Fibroblast of skin of right quadriceps (primary cell): Measurements from ENCODE around the gene TLDC2.
"Not testable (repeated sequence)": the region's sequence is repeated elsewhere in the genome, so short reads cannot be mapped to it uniquely, and the experiment has no call there.

Experiments used
- DNase-seq: peaks from one replicate; pipeline ENCODE4 v3.0.0-alpha.2; 2013

The TLDC2 gene

DNA sequence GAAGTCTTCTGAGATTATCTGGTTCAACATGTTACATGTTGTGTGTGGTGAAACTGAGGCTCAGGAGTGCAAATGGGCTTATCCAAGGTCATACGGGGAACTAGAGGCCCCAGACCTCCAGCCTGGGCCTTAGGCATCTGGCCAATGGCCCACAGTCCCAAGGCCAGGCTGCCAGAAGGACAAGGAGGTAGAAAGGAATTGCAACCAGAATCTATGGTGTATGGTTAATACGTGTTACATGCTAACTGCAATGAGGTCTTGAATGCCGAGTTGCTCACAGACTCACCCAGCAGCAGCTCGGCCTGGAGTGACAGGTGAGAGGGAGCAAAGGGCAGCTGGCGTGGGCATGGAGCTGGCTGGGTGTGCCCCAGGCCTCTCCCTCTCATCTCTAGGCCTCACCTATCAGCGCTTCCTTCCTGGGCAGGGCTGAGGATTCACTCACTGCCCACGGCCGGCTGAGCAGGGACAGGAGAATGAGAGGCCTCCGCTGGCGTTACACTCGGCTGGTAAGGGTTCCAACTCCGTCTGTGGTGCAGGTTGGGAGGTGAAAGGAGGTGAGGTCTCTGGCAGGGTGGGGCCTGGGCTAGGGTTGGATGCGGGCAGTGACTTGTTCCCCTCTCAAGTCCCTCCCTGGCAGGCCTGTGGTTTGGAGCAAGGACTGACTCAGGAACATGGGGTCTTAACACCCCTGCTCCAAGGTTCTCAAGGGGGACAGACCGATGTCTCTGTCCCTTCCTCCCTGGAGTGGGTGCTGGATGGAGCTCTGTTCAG is at the start of gene TLDC2:
Gene TLDC2, plus strand, starts transcription at position 437 of the 771 bp plus-strand sequence. Its CDS starts 37 bp downstream, at position 474.
- no peak for DNase-seq

- DNase-seq, result no peak
Observed at GRCh38 chr20:36826554-36827244, 49.2 kb upstream of the TLDC2 start.

DNA sequence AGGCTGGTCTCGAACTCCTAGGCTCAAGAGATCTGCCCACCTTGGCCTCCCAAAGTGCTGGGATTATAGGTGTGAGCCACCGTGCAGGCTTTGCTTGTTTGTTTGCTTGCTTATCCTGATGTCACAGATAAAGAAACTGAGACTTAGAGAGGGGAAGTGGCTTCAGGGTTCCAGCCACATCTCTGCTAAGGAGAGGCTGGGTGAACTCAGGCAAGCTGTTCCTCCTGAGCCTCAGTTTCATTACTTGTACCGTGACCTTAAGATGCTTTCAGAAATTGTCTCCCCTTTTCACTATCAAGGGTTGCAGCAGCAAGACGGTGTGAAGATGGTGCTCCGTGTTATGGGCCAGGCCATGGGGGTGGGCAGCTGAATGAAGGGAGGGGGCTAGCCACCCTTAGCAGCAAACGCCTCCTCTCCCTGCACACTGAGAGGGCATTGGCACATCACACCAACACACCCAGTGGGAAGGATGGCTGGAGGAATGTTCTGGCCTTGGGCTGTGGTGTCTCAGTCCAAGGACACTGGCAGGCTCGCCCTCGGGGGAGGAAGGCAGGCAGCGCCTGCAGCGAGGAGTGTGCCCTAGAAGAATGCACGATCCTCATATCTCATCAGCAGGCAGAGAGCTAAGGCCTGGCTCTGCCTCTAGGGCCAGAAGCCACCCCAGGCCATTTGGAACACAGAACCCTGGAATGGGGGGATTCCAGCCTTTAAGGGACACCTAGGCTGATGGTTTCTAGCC is 48.2 kb upstream of the TLDC2 start:
- no peak for DNase-seq

DNA sequence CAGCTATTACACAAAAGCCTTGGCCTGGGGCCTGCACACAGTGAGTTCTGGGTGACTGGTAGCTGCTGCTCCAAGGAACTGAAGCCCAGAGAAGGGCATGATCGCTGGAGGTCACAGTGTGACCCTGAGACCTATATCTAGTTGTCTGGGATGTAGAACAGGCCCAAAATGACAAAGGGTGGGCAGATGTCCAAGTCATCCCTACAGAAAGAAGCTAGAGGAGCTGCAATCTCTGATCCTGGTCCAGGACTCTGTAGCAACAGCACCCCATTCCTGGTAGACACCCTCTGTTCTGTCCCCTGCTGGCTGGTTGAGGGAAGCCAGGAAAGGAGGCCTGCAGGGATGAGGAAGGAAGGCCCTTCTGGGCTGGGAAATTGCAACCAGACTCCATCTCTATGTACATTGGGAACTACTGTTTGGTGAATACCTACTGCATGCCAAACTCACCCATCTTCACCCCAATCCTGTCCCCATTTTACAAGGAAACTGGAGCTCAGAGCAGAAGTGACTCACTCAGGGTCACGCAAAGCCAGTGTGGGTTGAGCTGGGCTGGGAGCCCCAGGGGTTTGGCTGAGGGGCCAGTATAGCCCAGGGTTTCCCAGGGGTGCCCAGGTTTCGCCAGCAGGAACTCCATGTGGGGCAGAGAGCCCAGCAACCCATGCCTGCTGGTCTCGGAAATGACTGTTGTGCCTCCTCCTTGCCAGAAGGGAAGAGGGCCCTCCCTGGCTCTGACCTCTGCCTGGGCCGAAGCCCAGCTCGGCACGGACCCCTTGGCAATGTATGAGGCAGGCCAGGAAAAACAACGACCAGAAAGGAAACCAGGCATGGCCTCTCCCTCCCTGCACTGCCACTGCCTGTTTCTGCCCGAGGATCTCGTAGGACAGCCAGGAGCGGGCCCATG is 44.9 kb upstream of the TLDC2 start:
- DNase-seq, result no peak

DNA sequence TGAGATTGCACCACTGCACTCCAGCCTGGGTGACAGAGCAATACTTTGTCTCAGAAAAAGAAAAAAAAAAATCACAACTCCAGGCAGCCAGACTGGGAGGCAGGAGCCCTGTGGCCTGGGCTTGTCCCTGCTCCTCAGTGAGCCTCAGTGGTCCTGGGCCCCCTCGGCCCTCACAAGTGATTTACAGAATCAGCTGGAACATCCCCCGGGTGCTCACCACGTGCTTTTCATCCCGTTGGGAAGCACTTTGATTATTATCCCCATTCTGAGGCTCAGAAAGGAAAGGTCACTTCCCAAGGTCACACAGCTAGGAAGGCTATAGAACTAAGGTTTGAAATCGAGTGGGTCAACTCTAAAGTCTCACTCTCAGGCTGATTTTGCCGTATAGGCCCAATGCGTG is 43.1 kb upstream of the TLDC2 start:
- no peak for DNase-seq

DNA sequence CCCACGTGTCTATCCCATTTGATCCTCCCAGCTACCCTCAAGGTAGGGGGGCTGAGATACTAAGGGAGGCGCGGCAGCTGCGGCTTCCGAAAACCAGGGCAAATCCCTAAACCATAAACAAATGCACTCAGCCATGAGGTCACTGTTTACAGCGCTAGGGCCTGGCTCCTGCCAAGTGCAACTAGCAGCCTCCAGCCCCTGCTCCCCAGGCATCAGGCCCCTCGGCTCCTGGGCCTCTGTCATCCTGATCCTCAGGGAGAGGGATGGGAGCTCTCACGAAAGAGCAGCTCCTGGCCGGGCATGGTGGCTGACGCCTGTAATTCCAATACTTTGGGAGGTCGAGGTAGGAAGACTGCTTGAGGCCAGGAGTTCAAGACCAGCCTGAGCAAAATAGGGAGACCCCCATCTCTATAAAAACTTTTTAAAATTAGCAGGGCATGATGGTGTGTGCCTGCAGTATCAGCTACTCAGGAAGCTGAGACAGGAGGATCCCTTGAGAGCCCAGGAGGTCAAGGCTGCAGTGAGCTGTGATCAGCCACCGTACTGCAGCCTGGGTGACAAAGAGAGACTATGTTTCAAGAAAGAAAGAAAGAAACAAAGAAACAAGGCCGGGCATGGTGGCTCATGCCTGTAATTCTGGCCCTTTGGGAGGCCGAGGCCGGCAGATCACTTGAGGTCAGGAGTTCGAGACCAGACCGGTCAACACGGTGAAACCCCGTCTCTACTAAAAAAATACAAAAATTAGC is 42.5 kb upstream of the TLDC2 start:
- no peak for DNase-seq

DNA sequence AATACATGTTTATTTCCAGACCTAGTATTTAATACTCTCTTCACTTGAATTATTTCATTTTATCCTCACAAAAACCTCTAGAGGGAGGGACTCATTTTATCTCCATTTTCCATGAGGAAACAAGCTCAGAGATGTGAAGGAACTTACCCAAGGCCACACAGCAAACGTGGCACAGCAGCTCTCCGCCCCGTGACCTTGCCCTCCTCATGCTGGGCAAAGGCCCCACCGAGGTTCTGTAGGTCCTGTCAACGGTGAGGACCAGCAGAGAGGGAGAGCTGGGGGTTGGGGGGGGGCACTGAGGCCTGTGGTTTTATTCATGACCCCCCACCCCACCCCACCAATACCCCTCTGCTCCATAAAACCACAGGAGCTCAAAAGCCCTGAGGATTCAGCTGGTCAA is 40.9 kb upstream of the TLDC2 start:
- DNase-seq, result no peak

DNA sequence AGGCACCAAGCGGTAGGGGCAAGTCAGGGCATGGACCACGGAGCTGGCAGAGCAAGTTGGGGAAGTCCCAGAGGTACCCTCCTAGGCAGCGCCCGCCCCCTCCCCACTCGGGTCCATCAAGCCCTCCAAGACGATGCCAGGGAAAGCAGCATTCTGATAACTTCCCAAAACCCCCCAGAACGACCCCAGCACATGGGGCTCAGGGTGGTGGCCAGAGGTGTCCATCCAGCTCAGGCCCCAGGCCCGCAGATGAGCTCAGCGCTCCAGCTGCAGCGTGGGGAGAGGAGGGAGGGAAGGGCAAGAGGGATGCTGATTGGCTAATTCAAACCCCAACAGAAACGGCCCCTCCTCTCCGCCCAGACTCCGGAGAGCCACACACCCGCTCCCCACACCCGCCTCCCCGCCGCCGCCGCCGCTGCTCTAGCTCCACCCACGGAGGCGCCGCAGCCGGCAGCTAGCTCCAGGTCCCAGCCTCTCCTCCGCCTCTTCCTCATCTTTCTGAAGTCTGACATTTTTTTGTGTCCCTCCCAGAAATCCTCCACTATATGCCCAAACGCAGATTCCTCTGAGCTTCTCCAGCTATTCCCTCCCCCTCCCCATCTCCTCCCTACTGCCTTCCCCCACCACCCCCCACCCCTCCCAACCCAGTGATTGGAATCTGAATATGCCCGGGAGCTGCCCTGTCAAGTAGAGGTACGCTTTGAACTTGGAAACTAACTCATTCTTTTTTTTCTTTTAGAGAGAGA is 40.3 kb upstream of the TLDC2 start:
- DNase-seq, result peak; percentile 95

GRCh38 chr20:36836591-36837269 is 39.2 kb upstream of the TLDC2 start:
- DNase-seq, result peak; percentile 46

GRCh38 chr20:36838376-36838775 is 37.6 kb upstream of the TLDC2 start:
- DNase-seq, result not testable (repeated sequence)

- DNase-seq, result no peak
Observed at GRCh38 chr20:36839150-36839549, 36.8 kb upstream of the TLDC2 start.

- not testable (repeated sequence) for DNase-seq
Observed at GRCh38 chr20:36841030-36841429, 34.9 kb upstream of the TLDC2 start.

DNA sequence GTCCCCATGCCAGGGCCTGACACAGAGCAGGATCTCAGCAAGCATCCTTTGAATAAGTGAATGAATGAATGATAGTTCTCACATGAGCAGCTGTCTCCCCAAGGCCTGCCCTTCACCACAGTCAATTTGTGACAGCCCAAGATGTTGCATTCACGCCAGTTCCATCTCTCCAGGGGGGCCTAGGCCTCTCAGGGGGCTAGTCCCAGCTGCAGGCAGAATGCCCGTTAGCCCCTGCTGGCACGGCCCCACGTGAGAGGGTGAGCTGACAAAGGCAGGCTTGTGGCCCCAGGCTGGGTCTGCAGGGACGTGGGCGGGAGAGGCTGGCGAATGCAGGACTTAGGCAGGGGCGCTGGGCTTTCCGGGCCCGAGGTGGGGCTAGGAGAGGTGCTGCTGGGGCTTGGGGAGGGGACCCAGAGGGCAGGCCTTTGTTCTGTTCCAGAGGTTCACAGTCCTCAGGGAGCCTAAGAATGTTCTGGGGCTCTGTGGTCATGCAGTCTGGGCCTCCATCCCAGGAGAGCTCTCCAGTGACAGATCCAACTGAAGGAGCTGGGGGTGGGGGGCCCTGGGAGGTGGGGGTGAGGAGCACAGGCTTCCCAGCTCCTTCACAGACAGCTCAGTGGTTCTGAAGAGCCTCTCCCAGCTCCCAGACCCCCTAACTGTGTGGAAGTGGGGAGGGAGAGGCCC is 30.5 kb upstream of the TLDC2 start:
- no peak for DNase-seq

DNA sequence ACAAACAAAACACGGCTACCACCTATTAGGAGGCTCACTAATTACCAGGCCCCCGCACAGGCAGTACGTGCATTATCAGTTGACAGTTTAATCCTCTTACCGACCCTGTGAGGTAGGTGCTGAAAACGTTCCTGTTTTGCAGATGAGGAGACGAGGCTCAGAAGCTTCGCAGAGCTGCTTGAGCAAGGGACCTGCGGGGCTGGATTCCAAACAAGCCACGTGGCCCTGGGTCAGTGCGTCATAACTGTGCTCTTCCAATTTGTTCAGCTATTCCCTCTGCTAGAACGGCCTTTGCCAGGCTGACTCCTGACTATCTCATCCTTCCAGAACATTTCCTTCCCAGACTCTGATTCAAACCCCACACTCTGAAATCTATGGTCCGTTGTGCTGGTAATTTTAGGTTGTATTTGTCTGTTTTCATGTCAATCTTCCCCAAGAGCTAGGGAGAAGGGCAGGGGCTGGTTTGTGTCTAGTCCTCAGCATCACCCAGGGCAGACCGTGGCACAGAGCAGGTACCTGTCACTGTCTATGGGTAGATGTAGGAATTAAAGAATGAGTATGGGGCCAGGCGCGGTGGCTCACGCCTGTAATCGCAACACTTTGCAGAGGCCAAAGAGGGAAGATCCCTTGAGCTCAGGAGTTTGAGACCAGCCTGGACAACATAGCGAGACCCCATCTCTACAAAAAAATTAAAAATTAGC is 28.8 kb upstream of the TLDC2 start:
- DNase-seq, result peak; percentile 58

GRCh38 chr20:36847710-36848040 is 28.3 kb upstream of the TLDC2 start:
- no peak for DNase-seq

GRCh38 chr20:36848078-36848660 is 27.8 kb upstream of the TLDC2 start:
- peak; percentile 93 for DNase-seq

DNA sequence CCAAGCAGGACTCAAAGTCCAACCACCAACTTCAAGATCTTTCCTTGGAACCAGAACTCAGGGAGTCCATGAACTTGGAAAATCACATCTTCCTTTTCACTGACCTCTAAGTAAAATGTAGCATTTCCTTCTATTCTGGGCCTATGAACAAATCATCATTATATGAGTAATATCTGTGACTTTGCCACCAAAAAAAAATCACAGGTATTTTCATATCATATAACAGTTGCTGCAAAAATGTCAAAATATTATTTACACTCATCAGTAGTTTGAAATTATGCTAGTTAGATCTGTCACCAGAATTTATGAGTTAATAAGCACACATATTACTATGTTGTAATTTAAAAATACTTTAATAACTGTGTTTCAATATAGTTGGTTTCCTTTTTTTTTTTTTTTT is 27.3 kb upstream of the TLDC2 start:
- DNase-seq, result no peak

GRCh38 chr20:36849333-36850065 is 26.4 kb upstream of the TLDC2 start:
- no peak for DNase-seq
